ENCODE data around the gene FHOD3.

Gene FHOD3

GRCh38 chr18:36323421-36323820 is 25.9 kb downstream of the FHOD3 start:
- no peak for DNase-seq

GRCh38 chr18:36325846-36326245 is 28.3 kb downstream of the FHOD3 start:
- DNase-seq: no peak

DNA sequence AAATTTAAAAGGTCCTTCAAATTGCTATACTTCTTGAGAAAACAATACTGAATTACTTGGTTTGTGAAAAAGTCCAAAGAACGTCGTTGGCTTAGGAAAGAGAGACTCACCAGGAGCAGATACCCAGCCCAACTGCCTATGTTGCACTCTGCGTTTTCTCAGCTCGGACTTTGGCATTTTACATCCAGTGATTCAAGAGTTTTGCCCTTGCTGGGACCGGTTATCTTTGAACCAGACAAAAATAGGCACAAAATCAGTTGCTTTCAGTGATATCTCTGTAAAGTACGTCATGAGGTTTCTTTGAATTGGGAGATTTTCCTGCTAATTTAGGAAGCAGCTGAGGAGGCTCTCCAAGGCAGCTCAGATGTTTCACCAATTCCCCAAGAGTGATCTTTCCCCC is 29.3 kb downstream of the FHOD3 start:
- DNase-seq: no peak

DNA sequence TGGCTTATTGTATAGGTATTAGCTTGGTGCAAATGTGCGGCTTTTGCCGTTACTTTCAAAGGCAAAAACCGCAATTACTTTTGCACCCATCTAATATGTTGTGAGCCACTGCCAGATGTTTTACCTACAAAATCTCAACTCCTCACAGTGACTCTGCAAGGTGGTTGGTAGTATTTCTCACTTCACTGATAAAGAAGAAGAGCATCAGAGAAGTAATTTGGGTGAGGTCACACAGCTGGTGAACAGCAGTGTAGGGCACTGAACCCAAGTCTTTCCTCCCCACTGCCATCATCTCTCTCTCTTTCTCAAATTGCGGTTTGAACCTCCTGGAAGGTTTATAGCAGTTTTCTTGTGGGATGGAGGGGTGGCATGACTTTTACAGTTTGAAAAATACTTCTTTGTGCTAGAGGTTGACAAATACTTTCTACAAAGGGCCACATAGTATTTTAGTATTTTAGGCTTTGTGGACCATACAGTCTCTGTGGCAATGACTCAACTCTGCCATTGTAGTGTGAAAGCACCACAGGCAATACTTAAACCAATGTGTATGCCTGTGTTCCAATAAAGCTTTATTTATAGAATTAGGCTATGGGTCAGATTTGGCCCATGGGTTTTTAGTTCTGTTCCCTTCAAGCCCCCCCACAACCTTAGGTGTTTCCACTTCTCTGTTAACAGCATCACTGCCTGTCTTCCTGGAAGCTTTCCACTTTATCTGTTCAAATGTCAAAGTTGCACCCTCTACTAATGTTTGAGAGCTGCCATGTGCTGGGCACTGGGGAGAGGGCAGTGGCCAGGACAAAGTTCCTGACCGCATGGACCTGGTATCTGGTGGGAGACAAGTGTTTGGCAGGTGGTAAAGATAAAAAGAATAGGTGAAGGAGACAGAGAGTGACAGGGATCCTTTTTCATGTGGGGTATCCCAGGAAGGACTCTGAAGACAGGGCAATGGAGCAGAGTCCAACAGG is 30.1 kb downstream of the FHOD3 start:
- DNase-seq: no peak

DNA sequence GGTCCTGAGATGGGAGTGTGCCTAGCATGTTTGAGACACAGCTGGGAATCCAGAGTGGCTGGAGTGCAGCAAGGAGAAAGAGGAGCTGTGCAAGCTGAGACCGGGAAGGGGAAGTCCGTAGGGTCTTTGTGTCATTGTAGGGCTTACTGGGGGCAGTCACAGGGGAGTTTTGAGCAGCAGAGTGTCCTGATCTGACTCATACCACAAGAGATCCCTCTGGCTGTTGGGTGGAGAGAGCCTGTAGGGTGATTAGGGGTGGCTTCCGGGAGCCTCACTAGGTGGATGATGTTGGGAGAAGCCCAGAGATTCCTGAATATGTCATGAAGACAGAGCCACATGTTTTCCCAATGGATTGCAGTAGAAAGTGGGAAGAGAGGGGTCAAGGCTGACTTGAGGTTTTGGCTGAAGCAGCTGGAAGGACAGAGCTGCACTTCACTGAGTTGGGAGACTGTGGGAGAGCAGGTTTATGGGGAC is 30.9 kb downstream of the FHOD3 start:
- DNase-seq: no peak

DNA sequence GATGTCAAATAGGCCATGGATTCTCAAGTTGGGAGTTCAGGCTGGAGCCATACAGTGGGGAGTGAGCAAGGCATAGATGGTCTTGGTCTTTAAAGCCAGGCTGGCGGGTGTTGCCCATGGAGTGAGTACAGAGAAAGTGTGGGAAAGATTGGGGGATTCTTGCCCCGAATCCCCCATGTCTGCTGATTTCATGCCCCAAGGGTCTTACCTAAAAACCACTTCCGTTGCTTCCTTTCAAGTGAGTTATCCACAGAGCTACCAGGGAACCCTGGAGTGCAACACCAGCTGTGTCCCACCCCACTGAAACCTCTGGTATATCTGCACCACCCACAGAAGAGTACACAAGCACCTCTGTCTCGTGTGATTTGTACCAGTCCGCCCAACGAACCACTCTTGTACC is 31.4 kb downstream of the FHOD3 start:
- no peak for DNase-seq

DNA sequence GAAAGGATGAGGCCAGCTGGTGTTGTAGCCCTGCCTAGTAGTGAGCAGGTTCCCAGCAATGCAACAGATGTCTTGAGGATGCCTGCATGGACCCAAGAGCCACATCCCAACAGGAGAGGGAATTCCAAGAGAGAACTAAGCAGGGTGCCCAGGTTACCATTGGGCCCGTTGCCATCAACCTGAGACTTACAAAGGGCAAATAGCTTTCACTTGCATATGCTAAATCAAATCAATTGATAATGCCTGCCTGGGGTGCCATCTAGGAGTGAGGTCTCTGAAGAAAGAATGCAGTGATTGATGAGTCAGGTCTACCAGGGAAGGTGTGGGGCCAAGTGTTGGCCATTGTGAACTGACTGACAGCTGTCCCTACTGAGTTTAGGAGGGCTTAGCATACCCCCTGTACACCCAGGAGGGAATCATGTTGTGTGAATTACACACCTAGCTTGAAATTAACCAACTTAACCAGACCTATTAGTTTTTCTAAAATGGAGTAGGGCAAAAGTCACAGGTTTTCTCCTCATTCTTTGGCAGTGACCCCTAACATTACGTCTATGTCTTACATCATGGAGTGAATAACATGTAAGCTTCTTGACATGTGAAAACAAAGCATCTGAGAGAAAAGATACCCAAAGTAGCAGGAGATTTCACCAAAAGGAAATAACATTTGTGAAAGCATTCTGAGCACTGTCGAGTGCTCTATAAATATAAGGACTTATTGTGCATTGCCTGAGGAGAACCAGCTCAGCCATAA is 32.3 kb downstream of the FHOD3 start:
- no peak for DNase-seq

GRCh38 chr18:36330435-36331052 is 33.0 kb downstream of the FHOD3 start:
- no peak for DNase-seq

GRCh38 chr18:36331521-36331971 is 34.0 kb downstream of the FHOD3 start:
- DNase-seq: no peak

DNA sequence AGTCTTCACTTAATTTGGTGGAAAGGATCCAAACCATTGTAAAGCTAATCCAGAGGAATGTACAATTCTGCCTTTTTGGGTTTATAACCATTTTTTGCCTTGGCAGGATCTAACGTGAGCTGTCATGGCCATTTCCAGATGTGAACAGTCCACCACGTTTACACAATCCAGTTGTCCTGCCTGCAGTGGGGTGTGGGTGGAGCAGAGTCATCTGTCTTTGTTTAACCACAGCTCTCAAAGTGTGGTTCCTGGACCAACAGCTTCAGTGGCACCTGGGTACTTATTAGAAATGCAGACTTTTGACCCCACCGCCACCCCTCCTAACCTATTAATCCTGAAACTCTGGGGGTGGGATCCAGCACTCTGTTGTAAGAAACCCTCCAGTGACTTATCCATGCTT is 35.9 kb downstream of the FHOD3 start:
- no peak for DNase-seq

DNA sequence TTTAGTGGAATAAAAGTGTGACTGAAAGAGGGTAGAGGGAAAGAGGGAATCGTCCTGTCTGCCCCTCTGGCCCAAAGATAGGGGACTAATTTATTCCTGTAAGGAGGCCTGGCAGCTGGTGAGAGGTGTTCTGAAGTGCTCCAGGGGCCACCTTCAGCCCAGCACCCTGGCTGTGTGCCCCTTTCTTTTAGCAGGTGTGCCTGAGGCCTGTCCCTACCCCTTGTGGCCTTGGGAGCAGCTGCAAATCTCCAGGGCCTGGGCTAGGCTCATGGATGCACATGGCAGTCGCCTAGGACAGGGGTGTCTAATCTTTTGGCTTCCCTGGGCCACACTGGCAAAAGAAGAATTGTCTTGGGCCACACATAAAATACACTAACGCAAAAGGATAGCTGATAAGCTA is 37.3 kb downstream of the FHOD3 start:
- DNase-seq: no peak

DNA sequence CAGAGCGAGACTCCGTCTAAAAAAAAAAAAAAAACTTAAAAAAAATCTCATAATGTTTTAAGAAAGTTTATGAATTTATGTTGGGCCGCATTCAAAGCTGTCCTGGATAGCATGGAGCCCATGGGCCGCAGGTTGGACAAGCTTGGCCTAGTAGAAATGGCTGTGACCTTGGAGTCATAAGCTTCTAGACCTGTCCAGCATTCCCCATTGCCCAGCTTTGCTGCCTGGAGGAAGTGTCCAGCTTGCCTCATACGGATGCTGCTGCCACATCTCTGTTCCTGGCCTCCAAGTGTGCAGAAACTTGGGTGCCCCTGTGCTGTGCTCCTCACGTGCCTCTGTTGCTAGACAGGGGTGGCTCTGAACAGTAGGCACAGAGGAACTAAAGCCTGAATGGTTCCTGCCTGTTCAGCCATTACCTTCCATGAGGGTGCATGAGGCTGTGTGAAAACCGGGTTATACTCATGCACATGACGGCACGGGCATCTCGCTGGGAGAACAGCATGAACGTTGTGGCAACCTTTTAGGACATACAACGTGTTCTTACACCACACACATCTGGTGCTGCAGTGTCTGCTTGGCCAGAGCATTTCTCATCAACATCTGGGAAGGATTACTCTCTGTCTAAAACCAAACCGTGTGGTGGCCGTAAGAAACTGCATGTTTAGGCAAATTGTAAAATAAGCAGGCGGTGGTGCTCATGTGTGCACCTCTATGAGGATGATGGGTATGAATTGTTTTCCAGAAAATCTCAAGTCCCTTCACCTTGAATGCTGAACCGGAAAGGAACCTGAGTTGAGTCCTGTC is 38.2 kb downstream of the FHOD3 start:
- DNase-seq: no peak

DNA sequence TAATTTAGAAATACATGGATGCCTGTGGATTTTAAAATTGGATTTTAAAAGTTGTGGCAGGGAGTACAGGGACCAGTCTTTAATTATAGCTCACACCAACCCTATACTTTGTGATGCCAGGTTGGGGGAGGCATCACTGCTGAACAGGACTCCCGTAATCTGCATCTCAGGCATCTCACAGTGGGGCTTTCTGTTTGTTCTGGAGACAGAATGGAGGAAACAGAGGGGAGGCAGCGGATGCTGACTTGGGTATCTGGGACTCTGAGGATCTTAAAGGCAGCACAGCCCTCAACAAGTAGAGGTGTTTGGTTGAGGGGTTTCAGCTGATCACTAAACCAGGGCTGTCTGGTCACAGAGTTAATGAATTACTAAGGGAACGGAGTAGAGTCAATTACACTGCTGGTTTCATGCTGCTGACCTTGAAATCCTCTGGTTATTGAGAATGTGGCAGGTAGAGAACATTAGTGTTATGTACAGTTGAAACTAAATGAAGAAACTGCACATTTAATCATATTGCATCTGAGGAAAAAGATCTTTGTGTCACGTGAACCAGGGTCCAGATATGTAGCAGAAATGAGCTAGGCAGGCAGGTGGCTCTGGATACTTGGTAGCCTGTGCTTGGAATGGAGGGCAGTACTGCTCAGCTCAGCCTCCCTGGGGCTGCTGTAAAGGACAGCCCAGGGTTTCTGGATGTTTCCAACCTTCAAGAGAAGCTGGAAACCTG is 40.3 kb downstream of the FHOD3 start:
- no peak for DNase-seq

DNA sequence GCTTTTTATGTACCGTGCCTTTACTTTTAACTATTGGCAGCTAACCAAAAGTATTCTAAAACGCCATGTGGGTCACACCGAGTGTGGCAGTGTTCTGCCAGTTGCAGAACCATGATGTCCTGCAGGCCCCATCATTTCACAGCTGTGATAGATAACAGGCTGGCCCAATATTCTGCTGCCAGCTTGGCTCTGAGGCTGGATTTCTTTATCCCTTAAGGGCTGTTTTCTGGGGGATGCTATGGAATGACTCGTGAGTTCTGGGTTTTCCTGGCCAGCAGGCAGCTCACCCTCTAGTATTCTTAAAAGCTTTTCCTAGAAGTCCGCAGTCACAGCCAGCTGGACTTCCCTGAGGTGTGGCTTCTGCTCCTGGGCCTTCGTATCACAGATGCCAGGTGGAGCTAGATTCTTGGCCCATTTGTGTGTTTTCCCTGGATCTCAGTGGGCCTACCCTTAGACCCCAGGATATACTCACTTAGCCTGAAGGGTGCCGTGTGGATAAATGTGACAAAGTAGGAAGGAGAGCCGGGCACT is 41.0 kb downstream of the FHOD3 start:
- DNase-seq: no peak

- no peak for DNase-seq
Observed at GRCh38 chr18:36340246-36340645, 42.7 kb downstream of the FHOD3 start.

DNA sequence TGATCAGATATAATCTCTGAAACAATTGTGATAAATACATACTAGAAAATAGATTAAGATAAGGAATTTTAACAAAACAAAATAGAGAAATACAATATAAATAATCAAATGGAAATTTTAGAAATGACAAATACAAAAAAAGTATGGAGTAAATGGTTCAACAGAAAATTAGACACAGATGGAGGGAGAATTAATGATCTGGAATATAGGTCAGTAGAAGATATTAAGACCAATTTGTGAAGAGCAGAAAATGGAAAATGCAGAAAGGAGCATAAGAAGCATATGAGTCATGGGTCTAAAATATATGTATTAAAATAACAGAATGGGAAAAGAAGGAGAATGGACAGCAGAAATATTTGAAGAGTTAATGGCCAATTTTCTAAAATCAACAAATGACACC is 44.4 kb downstream of the FHOD3 start:
- no peak for DNase-seq

DNA sequence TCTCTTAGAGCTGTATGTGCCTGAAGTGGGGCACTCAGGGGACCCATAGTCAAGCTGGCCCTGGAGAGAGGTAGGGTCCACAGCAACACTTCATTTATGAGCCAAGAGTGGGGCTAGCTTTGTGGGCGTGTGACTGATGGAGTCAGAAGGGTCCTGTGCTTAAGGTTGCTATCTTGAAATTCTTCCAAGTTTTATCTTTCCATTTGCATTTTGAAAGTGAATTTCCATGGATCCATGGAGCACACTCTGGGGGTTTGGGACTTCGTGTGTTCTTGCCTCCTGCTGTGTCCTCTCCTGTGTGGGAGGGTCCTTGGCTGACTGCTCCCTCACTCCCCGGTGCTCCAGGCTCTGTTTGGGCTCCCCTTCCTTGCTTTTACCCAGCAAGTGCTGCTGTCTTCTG is 50.8 kb downstream of the FHOD3 start:
- no peak for DNase-seq

DNA sequence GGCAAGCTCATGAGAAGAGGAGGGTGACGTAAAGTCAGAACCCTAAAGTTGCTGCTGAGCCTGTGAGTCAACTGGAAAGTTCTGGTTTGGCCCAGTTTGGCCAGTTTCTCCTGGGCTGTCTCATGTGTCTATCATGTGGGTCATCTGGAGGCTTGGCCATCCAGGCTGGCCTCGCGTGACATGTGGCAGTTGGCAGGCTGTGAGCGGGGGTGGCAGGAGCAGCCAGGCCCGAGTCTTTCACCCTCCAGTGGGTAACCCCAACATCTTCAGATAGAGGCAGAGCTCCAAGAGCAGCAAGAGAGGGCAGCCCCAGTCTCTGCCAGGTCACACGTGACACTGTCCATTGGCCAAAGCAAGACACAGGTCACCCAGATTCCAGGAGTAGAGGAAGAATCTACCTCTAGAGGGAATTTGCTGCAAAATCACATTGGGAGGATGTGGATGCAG is 51.5 kb downstream of the FHOD3 start:
- DNase-seq: no peak

DNA sequence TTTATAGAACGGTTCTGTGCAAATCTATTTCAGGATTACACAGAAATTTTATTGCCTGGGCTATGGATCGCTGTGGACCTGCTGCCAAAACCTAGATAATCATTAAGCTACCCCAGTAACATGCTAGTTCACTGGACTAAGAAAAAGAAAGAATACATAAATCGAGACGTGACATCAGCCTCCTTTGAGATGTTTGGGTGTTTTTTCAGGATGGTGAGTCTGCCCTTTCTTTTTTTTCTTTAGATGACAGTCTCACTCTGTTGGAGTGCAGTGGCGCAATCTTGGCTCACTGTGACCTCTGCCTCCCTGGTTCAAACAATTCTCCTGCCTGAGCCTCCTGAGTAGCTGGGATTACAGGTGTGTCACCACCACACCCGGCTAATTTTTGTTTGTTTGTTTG is 52.0 kb downstream of the FHOD3 start:
- DNase-seq: no peak

DNA sequence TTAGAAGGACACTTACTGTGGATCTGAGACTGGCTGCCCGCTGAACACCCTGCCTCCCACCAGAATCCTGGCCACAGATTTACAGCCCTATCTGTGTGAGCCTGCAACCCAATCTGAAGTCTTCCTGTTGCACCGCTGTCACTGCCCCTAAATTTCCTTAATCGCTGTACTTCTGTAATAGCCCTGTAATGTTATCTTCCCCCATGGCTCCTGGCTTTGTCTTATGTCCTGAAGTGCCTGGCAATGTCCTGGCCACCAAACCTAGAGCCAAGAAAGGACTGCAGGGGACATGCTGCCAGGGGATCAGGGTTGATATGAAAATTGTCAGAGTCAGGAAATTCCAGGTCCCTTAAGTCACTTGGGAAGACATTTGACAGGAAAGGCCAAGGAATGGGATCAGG is 52.7 kb downstream of the FHOD3 start:
- DNase-seq: no peak

GRCh38 chr18:36350839-36351469 is 53.4 kb downstream of the FHOD3 start:
- DNase-seq: no peak
